ENCODE measurements around the gene EVPL. TPM values are rescaled to one million over a fixed set of nuclear protein-coding genes. Genes with fewer than 3 reads are reported as not detected.
"Not testable (repeated sequence)": the region's sequence is repeated elsewhere in the genome, so short reads cannot be mapped to it uniquely, and the experiment has no call there.

EVPL gene
- polyA plus RNA-seq, 1 donor (not counting 4 experiments of a cell fraction or from before 2014, with no cell fraction given): 7.6 TPM

- DNase-seq (ENCODE audit: low read depth, low spot score) (no peak), FAIRE-seq (no peak)
- no peak overlapping the region for H3K4me3 ChIP-seq (ENCODE audit: control insufficient read depth in 2 of 3, extremely low read depth in 1 of 3, insufficient read depth in 2 of 3, low read depth in 1 of 3, low read length in 3 of 3)
- no peaks in the 10 kb centered on the region for H3K9me3 ChIP-seq (ENCODE audit: control insufficient read depth, low read depth, low read length)
- H3K27ac ChIP-seq (ENCODE audit: control insufficient read depth, insufficient read depth, low read length): no peak overlapping the region
- dilution Hi-C loops (cut with MboI; ENCODE audit: extremely low pct_ligation_motif_present, low sequenced_read_pairs): no loop called here
- H3K36me3 ChIP-seq (ENCODE audit: control insufficient read depth in 2 of 2, extremely low read depth in 1 of 2, insufficient read depth in 2 of 2, low read length in 2 of 2): peaks cover 25 to 33% of the 10 kb centered on the region in 2 experiments
- H3K4me2 ChIP-seq (ENCODE audit: control insufficient read depth, extremely low read depth, insufficient read depth, low read depth, low read length): no peak overlapping the region
- H3K79me2 ChIP-seq (ENCODE audit: control insufficient read depth, insufficient read depth, low read length): peaks cover 25% of the 10 kb centered on the region
- peaks cover 4% of the 10 kb centered on the region for H4K20me1 ChIP-seq (ENCODE audit: control insufficient read depth, extremely low read depth, insufficient read depth, low read length)
- no peak overlapping the region for H3K9ac ChIP-seq (ENCODE audit: control insufficient read depth, extremely low read depth, insufficient read depth, low read length)
- no peaks in the 10 kb centered on the region for H3K9me1 ChIP-seq (ENCODE audit: control insufficient read depth, extremely low read depth, insufficient read depth, low read length)
- H2AFZ ChIP-seq (ENCODE audit: control insufficient read depth, low read length): no peak overlapping the region
- H3K4me1 ChIP-seq (ENCODE audit: control insufficient read depth, extremely low read depth, insufficient read depth, low read length): peaks cover 6% of the 10 kb centered on the region
- H3K27me3 ChIP-seq (ENCODE audit: control insufficient read depth, extremely low read depth, insufficient read depth, low read length): no peaks in the 10 kb centered on the region
- TF ChIP-seq CTCF (optimal IDR thresholded peaks at IDR 0.05 in 1 of 3, IDR thresholded peaks at IDR 0.05 in 1 of 3, conservative IDR thresholded peaks at IDR 0.05 in 1 of 3; ENCODE audit: extremely low read depth in 1 of 3, insufficient read depth in 2 of 3, low read length in 3 of 3) (no peak), EZH2 (IDR thresholded peaks at IDR 0.05; ENCODE audit: low read length) (no peak)
Observed at GRCh38 chr17:76065775-76066174, 38.7 kb upstream of the EVPL start.

- Histone ChIP-seq H3K79me2 (ENCODE audit: control insufficient read depth, insufficient read depth, low read length) (peaks cover 10% of the 10 kb centered on the region), H3K27ac (ENCODE audit: control insufficient read depth, insufficient read depth, low read length) (no peak overlapping the region), H4K20me1 (ENCODE audit: control insufficient read depth, extremely low read depth, insufficient read depth, low read length) (peaks cover 4% of the 10 kb centered on the region), H3K4me3 (ENCODE audit: control insufficient read depth in 2 of 3, extremely low read depth in 1 of 3, insufficient read depth in 2 of 3, low read depth in 1 of 3, low read length in 3 of 3) (no peak overlapping the region), H2AFZ (ENCODE audit: control insufficient read depth, low read length) (no peak overlapping the region), H3K27me3 (ENCODE audit: control insufficient read depth, extremely low read depth, insufficient read depth, low read length) (no peaks in the 10 kb centered on the region), H3K9me3 (ENCODE audit: control insufficient read depth, low read depth, low read length) (no peaks in the 10 kb centered on the region), H3K9me1 (ENCODE audit: control insufficient read depth, extremely low read depth, insufficient read depth, low read length) (no peaks in the 10 kb centered on the region), H3K4me1 (ENCODE audit: control insufficient read depth, extremely low read depth, insufficient read depth, low read length) (no peaks in the 10 kb centered on the region), H3K9ac (ENCODE audit: control insufficient read depth, extremely low read depth, insufficient read depth, low read length) (no peak overlapping the region), H3K4me2 (ENCODE audit: control insufficient read depth, extremely low read depth, insufficient read depth, low read depth, low read length) (no peak overlapping the region), H3K36me3 (ENCODE audit: control insufficient read depth in 2 of 2, extremely low read depth in 1 of 2, insufficient read depth in 2 of 2, low read length in 2 of 2) (peaks cover 32 to 40% of the 10 kb centered on the region in 2 experiments)
- dilution Hi-C loops (cut with MboI; ENCODE audit: extremely low pct_ligation_motif_present, low sequenced_read_pairs): no loop called here
- DNase-seq (ENCODE audit: low read depth, low spot score): no peak
- FAIRE-seq: no peak
- TF ChIP-seq CTCF (optimal IDR thresholded peaks at IDR 0.05 in 1 of 3, IDR thresholded peaks at IDR 0.05 in 1 of 3, conservative IDR thresholded peaks at IDR 0.05 in 1 of 3; ENCODE audit: extremely low read depth in 1 of 3, insufficient read depth in 2 of 3, low read length in 3 of 3): no peak
- no peak for TF ChIP-seq EZH2 (IDR thresholded peaks at IDR 0.05; ENCODE audit: low read length)
Observed at GRCh38 chr17:76063875-76064546, 36.9 kb upstream of the EVPL start.

GRCh38 chr17:76058264-76058663 lies 31.2 kb upstream of the EVPL start:
- H3K9me3 ChIP-seq (ENCODE audit: control insufficient read depth, low read depth, low read length); H3K4me2 ChIP-seq (ENCODE audit: control insufficient read depth, extremely low read depth, insufficient read depth, low read depth, low read length); dilution Hi-C loops (cut with MboI; ENCODE audit: extremely low pct_ligation_motif_present, low sequenced_read_pairs); H3K79me2 ChIP-seq (ENCODE audit: control insufficient read depth, insufficient read depth, low read length); H3K4me3 ChIP-seq (ENCODE audit: control insufficient read depth in 2 of 3, extremely low read depth in 1 of 3, insufficient read depth in 2 of 3, low read depth in 1 of 3, low read length in 3 of 3); H3K27me3 ChIP-seq (ENCODE audit: control insufficient read depth, extremely low read depth, insufficient read depth, low read length); H2AFZ ChIP-seq (ENCODE audit: control insufficient read depth, low read length); H4K20me1 ChIP-seq (ENCODE audit: control insufficient read depth, extremely low read depth, insufficient read depth, low read length); H3K9me1 ChIP-seq (ENCODE audit: control insufficient read depth, extremely low read depth, insufficient read depth, low read length); H3K9ac ChIP-seq (ENCODE audit: control insufficient read depth, extremely low read depth, insufficient read depth, low read length); H3K27ac ChIP-seq (ENCODE audit: control insufficient read depth, insufficient read depth, low read length); DNase-seq (ENCODE audit: low read depth, low spot score); FAIRE-seq: not testable (repeated sequence)
- Histone ChIP-seq H3K4me1 (ENCODE audit: control insufficient read depth, extremely low read depth, insufficient read depth, low read length) (peaks cover 16% of the 10 kb centered on the region), H3K36me3 (ENCODE audit: control insufficient read depth in 2 of 2, extremely low read depth in 1 of 2, insufficient read depth in 2 of 2, low read length in 2 of 2) (peaks cover 30 to 36% of the 10 kb centered on the region in 2 experiments)
